Bronchial epithelial cell (primary cell): ENCODE results near the gene OSBP2. TPM values are rescaled to one million over a fixed set of nuclear protein-coding genes. Genes with fewer than 3 reads are reported as not detected.

Source experiments
- DNase-seq: peaks from one replicate; pipeline ENCODE4 v3.0.0-alpha.2; 2010; ENCODE audit warnings: low read depth
- FAIRE-seq: peaks from 2 replicates; lab custom pipeline; 2011; peaks lifted over from hg19 to GRCh38; lab: Jason Lieb, UNC
- H3K27me3 ChIP-seq: 2 replicates; pipeline ENCODE4 v1.5.1; 2011; ENCODE audit warnings: low read length; ENCODE audit not compliant: control insufficient read depth, insufficient read depth
- H3K36me3 ChIP-seq: 2 replicates; pipeline ENCODE4 v1.5.1; 2011; ENCODE audit warnings: low read length; ENCODE audit not compliant: control insufficient read depth, insufficient read depth
- H3K4me3 ChIP-seq: 2 replicates; pipeline ENCODE4 v1.5.1; 2011; ENCODE audit warnings: mild to moderate bottlenecking, low read depth, low read length, control low read depth
- total RNA-seq: library from RNA; depleted of rRNA; stranded (reverse); fragments of >200 nt; gene quantifications from 2 replicates; pipeline ENCODE4 v1.2.1, GENCODE V29; 2014
- TF ChIP-seq, protein P1 (sequence below): IDR thresholded peaks from 2 replicates; pipeline ENCODE4 v1.5.1; 2011; ENCODE audit warnings: mild to moderate bottlenecking, moderate library complexity, low read length, control low read depth, inconsistent platforms; ENCODE audit not compliant: insufficient read depth, severe bottlenecking

OSBP2 gene
- total RNA-seq, 1 donor from 2014 or later, result 23.4 TPM

GRCh38 chr22:30754971-30755758 is 60.5 kb downstream of the OSBP2 start:
- Histone ChIP-seq H3K36me3 (no peaks in the 10 kb centered on the region), H3K27me3 (no peaks in the 10 kb centered on the region), H3K4me3 (no peak overlapping the region)
- TF ChIP-seq, protein P1, sequence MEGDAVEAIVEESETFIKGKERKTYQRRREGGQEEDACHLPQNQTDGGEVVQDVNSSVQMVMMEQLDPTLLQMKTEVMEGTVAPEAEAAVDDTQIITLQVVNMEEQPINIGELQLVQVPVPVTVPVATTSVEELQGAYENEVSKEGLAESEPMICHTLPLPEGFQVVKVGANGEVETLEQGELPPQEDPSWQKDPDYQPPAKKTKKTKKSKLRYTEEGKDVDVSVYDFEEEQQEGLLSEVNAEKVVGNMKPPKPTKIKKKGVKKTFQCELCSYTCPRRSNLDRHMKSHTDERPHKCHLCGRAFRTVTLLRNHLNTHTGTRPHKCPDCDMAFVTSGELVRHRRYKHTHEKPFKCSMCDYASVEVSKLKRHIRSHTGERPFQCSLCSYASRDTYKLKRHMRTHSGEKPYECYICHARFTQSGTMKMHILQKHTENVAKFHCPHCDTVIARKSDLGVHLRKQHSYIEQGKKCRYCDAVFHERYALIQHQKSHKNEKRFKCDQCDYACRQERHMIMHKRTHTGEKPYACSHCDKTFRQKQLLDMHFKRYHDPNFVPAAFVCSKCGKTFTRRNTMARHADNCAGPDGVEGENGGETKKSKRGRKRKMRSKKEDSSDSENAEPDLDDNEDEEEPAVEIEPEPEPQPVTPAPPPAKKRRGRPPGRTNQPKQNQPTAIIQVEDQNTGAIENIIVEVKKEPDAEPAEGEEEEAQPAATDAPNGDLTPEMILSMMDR, result peak; percentile 81
- DNase-seq, result peak; percentile 73
- FAIRE-seq, result peak; percentile 72

DNA sequence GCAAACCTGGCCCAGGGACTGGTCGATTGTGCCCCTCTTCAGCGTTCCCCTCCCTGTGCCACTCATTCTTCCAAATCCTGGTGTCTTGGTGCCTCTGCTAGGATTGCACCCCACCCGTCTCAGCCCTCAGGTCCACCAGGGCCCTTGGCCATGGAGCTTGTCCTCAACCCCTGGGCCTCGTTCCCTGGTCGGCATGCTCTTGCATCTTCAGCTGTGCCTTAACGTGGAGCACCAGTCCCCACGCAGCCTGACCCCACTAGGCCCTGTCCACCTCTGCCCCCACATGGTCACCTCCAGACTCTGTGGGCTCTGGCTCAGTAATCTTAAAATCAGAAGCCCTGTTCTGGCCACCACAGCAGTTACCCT is 61.1 kb downstream of the OSBP2 start:
- TF ChIP-seq, protein P1, result no peak
- FAIRE-seq, result no peak
- H3K27me3 ChIP-seq, result no peaks in the 10 kb centered on the region
- H3K4me3 ChIP-seq, result no peak overlapping the region
- no peak for DNase-seq
- no peaks in the 10 kb centered on the region for H3K36me3 ChIP-seq

DNA sequence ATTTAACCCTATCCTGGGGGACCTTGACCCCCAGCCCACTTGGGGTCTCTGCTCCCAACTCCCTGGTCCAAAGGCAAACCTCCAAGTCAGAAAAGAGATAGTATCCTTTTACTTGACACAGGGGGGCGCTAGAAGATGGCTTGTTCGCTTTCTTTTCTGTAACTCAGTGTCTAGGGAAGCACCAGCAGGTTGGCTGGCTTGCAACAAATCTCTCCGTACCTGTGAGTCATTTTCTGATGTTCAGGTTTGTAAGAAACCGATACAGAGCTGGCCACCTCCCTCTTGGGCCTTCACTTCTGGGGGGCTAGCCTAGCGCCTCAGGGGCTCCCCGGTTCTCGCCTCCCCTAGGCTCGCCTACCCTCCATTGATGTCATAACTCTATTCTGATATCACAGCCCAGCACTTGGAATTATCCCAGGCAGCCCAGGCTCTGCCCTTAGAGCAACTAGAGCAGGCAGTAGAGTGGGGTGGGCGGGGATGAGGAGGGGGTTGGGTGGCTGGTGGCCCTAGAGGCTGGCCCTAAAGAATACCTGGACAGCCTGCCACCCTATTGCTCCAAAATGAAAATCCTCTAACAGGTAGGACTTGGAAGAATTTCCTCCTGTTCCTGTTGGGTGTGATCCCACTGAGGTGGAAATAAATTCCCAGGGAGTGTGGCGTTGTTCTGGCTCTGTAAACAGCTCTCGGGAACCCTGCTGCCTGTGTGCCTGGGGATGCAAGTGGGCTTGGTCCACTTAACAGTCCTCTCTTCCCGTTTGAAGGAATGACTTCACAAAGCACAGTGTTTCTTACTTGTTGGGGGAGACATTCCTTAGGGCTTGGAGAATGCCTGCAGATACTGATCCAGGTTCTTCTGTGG is 69.4 kb downstream of the OSBP2 start:
- TF ChIP-seq, protein P1, result peak; percentile 77
- DNase-seq, result peak; percentile 89
- Histone ChIP-seq H3K27me3 (no peaks in the 10 kb centered on the region), H3K4me3 (no peak overlapping the region), H3K36me3 (no peaks in the 10 kb centered on the region)
- peak; percentile 98 for FAIRE-seq

GRCh38 chr22:30767661-30768060 is 73.0 kb downstream of the OSBP2 start:
- DNase-seq, result no peak
- no peaks in the 10 kb centered on the region for H3K36me3 ChIP-seq
- TF ChIP-seq, protein P1, result no peak
- H3K27me3 ChIP-seq, result no peaks in the 10 kb centered on the region
- no peak overlapping the region for H3K4me3 ChIP-seq
- FAIRE-seq, result no peak

- TF ChIP-seq, protein P1, result no peak
- Histone ChIP-seq H3K36me3 (no peaks in the 10 kb centered on the region), H3K27me3 (no peaks in the 10 kb centered on the region), H3K4me3 (no peak overlapping the region)
- FAIRE-seq (no peak), DNase-seq (no peak)
Observed at GRCh38 chr22:30770716-30771115, 76.0 kb downstream of the OSBP2 start.
